ENCODE results near the gene GALNS. TPM values are rescaled to one million over a fixed set of nuclear protein-coding genes. Genes with fewer than 3 reads are reported as not detected.

Gene GALNS
- total and polyA plus RNA-seq, 2 of the 13 experiments (the other 11 are each of a cell fraction or from before 2014, with no cell fraction given): 9.2 to 9.8 TPM

- TF ChIP-seq PRMT3 (CRISPR knock-in tag; IDR thresholded peaks at IDR 0.05; ENCODE audit: borderline replicate concordance, low read depth) (no peak), NR3C1 (CRISPR knock-in tag; IDR thresholded peaks at IDR 0.05) (no peak), ADNP (CRISPR knock-in tag; IDR thresholded peaks at IDR 0.05) (no peak), RFXAP (CRISPR knock-in tag; IDR thresholded peaks at IDR 0.05; ENCODE audit: borderline replicate concordance) (no peak), NFE2 (CRISPR knock-in tag; IDR thresholded peaks at IDR 0.05) (no peak), ZC3H13 (CRISPR knock-in tag; IDR thresholded peaks at IDR 0.05) (no peak), ATF7-NPFF (CRISPR knock-in tag; IDR thresholded peaks at IDR 0.05; ENCODE audit: low read depth) (no peak), WIZ (CRISPR knock-in tag; IDR thresholded peaks at IDR 0.05) (no peak), PLRG1 (conservative IDR thresholded peaks at IDR 0.05) (no peak), ZBTB44 (CRISPR knock-in tag; IDR thresholded peaks at IDR 0.05) (no peak), ZNF552 (CRISPR knock-in tag; IDR thresholded peaks at IDR 0.05; ENCODE audit: borderline replicate concordance) (no peak), E2F5 (CRISPR knock-in tag; conservative IDR thresholded peaks at IDR 0.05) (no peak), ZBTB25 (CRISPR knock-in tag; IDR thresholded peaks at IDR 0.05) (no peak), TOE1 (CRISPR knock-in tag; IDR thresholded peaks at IDR 0.05) (no peak), ZSCAN29 (CRISPR knock-in tag; conservative IDR thresholded peaks at IDR 0.05) (no peak), THAP11 (CRISPR knock-in tag; IDR thresholded peaks at IDR 0.05) (no peak), IRX3 (CRISPR knock-in tag; IDR thresholded peaks at IDR 0.05; ENCODE audit: borderline replicate concordance, low read depth) (no peak), ZNF225 (CRISPR knock-in tag; IDR thresholded peaks at IDR 0.05) (no peak), HMGXB4 (CRISPR knock-in tag; IDR thresholded peaks at IDR 0.05; ENCODE audit: borderline replicate concordance in 1 of 2, low read depth in 1 of 2) (no peak; a peak in 1 of 4 replicates), DZIP1 (CRISPR knock-in tag; IDR thresholded peaks at IDR 0.05) (peak; percentile 45; the same call in 1 of the 2 replicates), ZMYM2 (CRISPR knock-in tag; IDR thresholded peaks at IDR 0.05) (no peak)
Measured at GRCh38 chr16:88821168-88821850, 35.4 kb downstream of the GALNS start (continued).
